NCI-H510A treated with DMSO at 0.1 percent for 48 hours (cell line): ENCODE data around the gene TBC1D22A.
"Not testable (repeated sequence)": the region's sequence is repeated elsewhere in the genome, so short reads cannot be mapped to it uniquely, and the experiment has no call there.

Experiments used
- DNase-seq: peaks from one replicate; lab custom pipeline; 2025; lab: John Stamatoyannopoulos, UW

TBC1D22A gene

DNA sequence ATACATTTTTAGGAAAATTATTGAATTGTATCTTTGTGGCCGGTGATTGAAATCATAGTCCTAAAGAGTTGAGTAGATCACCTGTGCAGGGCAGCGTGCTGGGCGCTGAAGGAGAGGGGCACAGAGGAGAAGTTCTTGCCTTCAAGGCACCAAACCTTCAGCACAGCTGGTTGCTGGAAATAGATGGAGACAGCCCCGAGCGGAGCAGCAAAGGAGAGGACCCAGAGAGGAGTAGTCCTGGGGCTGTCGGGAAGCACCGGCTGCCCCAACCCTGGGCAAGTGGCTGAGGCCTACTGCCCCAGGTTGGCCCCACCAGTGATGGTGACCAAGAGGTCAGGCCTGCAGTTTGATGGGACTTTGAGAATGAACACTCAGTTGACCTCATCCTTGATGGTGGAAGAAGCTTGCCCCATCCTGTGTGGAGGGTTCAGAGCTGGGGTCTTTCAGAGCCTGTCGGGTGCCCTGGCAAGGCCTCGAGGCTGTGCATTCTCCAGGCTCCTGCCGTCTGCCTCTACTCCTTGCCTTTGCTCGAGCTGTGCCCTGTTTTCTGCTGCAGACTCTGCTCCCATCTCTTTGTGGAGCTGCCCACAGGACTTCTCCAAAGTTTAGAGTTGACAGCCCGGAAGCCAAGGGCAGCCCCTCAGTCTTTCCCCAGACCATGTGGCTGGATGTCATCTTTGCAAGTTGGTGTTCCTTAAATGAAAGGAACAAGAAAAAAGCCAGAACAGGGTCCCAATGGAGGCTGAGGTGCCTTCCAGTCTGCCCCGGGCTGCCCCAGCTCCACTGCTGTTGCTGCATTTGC lies 285.1 kb downstream of the TBC1D22A start:
- DNase-seq = no peak

DNA sequence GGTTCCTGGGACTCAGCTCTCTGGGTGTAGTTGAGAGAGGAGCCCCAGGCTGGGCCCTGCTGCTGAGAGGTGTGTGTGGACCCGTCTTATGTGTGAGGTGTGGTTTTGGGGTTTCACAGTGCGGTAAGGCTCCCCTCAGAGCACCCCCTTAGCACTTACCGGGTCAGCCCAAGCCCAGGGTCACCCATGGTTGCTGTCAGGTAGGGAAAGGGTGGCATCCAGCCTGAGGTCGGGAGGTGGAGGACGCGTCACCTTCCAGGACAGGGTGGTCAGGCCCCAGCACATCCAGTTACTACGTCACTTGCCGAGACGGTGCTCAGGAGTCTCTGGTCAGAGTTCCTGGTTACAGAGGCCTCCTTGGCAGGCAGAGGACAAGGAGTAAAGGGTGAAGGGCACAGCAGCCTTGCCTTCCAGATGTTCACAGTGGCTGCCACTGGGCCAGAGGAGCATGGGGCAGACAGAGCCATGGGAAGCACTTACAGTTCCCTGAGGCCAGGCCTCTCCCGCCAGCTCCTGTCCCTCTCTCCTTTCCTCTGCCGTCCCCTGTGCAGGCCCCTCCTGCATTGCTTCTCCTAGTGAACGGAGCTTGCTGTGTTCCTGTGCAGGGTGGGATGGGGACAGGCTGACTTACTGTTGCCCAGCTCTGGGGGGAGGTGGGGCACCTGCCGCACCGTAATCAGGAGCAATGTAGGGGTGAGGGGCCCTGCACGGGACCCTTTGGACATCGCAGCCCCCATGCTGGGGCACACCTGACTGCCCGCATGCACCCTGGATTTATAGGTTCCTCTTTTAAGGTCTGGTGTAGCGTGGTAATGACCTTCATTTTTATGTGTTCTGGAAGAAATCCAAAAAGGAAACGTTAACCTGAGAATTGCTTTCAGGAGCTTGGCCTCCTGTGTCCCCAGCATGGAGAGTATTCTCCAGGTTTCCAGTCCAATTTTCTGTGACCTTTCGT lies 285.9 kb downstream of the TBC1D22A start:
- DNase-seq = no peak

DNA sequence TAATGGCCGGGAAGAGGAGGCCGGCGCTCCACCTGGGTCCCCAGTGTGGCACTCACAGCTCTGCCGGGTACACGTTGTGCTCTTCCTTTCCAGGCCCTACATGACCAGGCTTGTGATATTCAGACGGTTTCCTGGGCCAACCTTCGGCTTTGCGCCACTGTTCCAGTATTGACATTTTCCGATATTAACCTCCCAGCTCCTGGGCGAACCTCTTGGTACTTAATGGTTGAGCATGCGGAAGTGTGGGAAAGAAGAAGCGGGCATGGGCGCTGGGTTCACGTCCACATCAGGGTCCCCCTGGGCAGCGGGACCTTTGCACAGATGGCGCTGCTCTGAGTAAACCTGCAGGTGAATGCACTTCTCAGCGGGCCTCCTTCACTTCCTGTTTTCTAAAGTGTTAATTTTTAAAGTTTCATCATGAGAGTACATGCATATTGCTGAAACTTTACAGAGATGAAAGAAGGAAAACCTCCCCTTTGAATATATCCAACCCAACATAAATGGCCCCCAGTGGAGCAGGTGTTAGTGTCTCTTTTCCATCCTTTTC lies 286.7 kb downstream of the TBC1D22A start:
- DNase-seq = no peak

DNA sequence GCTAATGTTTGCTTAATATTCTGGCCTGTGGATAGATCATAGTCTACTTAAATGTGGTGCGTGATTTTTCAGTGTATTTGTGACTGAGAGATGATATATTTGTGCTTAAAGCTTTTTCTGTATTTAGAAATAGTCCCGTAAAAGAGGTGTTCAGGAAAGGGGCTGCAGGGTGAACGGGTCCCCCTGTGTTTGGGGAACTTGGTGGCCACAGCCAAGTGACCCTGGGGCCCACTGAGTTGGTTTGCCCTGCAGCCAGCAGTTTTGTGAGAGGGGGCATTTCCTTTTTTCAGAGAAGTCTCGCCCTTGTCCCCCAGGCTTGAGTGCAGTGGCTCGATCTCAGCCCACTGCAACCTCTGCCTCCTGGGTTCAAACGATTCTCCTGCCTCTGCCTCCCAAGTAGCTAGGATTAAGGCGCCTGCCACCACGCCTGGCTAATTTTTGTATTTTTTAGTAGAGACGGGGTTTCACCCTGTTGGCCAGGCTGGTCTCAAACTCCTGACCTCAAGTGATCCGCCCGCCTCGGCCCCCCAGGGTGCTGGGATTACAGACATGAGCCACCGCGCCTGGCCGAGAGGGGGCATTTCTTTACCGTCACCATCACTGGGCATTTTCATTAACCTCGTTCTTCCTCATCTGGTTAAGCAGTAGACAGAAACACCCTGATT lies 287.4 kb downstream of the TBC1D22A start:
- DNase-seq = not testable (repeated sequence)

DNA sequence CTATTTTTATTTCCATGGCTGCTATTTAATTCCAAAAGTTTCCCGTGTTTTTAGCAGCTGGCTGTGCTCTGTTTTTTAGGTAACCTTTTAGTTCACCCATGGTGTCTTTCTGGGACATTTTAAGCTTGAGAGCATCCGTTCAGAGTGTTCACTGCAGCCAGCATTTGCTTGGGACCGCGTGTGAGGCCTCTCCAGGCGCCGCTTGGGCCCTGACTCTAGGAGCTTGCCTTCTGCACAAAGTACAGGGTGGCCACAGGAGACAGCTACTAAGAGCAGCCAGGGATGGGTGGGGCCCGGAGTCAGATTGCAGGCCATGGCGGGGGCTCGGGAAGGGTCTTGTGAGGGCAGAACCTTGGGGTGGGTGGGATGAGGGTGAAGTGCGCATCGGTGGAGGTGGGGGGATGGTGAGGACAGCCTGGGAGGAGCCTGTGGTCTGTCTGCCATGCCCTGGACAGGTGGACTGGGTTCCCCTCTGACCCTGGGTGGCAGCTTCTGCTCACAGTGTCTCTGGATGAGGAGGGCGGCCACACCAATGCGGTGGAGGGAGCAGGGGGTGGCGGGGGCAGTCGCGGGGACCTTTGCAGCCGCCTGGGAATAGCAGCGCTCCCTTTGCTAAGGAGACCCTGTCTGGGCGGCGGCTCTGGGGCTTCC lies 288.1 kb downstream of the TBC1D22A start:
- DNase-seq = no peak

DNA sequence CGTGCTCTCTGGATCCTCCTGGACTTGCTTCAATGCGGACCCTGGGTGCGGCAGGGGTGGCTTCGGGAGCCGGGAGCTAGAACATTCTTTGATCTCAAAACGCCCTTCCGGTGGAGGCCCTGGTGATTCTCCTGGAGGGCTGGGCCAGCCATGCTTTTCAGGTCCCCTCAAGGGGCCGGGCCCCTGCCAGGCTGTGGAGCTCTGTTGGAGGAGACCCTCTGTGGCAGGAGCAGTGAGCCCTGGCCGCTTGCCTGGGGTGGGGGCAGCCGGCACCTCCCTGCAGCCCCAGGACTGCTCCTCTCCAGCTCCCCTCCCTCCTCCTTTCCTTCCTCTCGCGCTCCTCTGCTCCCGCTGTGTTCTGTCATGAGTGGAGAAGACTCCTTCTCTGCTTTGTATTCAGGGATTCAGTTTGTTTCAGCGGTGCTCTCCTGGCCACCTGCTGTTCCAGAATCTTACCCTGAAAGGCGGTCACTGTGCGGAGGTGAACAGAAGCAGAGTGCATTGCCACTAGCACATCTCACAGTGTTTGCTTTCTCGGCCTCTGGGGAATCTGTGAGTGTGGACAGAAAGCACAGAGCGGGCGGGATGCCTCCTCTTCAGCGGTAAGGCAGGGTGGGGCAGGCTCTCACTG lies 289.1 kb downstream of the TBC1D22A start:
- peak; percentile 15 for DNase-seq

DNA sequence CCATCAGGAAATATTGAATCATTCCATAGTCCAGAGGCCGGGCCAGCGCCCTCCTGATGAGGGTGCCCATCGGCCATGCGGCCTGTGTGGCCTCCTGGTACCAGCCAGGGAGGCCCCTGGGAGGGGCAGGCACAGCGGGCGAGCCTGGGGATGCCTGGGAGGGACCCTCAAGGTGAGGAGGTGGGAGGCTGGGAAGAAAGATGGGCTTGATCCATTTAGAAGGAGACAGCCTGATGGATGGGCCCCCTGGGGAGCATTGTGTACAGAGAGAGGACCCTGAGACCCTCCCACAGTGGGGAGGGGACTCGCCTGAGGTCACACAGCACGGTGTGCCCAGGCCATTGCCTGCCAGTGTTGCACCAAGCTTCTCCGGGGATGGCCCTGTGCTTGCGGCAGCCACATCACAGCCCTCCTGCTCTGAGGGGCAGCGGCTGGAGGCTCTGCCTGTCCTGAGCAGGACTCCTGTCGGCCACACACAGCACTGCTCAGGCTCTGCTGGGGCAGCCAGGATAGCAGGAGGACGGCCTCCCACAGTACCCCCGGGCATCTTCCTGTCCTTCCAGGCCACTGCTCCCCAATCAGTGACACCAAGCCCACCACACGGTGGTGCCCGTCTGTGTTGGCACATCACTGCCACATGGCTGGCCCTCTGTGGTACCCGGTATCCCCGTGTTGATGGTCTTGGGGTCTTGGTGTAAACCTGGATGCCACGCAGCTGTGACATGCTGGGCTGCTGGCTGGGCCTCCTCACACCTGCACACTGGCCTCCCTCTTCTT lies 290.0 kb downstream of the TBC1D22A start:
- DNase-seq = no peak

DNA sequence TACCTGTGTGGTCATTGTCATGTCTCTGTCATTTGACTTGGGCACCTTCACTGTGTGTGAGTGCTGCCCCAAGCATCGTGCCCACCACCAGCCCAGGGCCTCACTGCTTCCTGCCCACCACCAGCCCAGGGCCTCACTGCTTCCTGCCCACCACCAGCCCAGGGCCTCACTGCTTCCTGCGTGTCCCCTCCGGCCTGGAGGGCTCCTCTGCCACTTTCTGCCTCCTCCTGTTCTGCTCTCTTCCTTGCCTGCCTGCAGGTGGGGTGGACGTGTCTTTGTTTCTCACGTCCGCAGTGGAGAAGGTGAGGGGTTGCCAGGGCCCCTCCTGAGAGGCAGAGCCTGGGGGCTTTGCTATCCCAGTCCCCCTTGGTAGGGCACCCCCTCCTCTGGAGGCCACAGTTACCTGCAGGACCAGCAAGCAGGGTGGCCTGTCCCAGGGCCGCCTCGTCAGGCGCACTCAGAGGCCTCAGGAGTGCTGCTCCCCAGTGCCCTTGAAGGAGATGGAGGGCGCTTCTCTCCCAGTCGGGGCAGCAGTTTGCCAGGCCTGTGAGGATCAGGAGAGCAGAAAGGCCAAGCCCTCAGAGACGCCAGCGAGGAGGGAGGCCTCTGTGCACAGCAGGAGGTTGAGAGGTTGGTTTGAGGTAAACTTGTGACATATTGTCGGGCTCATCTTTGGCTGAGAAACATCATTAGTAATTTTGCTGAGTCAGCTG lies 290.7 kb downstream of the TBC1D22A start:
- no peak for DNase-seq

DNA sequence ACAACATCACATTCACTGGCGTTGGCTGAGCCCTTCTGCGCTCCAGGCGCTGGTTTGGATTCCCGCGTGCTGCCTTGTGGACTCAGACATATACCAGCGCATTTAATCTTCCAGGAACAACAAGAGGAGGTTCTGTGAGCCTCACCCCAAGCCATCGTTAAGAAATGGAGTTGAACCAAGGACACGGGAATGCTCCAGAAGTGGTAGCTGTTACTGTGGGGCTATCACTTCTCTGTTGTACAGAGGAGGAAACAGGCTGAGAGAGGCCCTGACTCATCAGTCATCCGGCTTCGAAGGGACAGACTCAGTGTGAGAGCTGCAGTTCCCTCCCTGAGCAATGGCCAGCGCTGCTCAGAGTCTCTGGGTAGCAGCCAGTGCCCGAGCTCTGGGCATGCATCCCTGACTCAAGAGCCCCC lies 291.3 kb downstream of the TBC1D22A start:
- DNase-seq = peak; percentile 50

DNA sequence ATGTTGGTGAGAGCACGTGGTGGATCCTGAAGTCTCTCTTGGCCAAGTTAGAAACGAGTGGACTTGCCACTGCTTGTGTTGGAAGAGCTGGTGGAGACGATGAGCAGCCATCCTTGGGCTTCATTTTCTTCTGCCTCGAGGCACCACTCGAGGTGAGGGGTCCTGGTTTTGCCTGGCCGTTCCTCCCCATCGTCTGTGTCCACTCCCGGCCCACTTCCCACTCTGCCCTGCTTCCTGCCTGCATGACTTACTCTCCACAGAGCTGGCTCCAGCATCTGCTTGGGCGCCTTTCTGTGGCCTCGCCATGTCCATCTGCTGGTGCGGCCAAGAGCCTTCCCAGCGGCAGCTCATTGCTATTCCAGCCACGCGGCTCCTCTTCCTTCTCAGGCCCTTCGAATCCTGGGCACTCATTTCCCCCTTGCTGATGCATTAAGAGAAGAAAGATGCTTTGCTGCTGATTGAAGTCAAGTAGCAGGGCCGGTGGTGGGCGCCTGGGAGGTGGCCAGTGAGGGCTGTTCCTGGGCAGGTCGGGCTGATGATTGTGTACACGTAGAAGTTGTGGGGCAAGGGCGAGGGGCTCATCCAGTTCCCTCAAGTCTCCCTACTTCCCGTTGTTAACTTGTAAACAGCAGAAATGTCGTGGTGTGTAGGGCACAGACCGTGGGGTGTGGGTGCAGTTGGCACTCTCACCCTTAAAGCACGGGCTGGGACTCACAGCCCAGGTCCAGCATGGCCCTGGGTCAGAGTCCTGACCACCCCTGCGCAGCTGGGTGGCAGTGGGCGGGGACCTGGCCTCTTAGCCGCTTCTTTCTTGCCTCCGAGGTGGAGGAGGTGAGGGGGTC lies 292.0 kb downstream of the TBC1D22A start:
- DNase-seq = no peak

DNA sequence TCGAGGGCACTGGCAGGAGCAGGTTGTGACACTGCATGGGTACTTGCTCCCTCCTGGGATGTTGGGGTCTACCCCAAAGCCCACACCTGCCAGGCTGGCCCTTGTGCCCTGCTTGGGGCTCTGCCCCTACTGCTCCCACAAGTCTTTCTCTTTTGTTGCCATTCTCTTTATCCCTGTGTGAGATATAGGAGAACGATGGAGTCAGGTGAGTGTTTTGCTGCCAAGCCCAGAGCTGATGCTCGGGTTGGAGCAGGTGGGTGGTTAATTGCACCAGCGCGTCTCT lies 292.6 kb downstream of the TBC1D22A start:
- no peak for DNase-seq

DNA sequence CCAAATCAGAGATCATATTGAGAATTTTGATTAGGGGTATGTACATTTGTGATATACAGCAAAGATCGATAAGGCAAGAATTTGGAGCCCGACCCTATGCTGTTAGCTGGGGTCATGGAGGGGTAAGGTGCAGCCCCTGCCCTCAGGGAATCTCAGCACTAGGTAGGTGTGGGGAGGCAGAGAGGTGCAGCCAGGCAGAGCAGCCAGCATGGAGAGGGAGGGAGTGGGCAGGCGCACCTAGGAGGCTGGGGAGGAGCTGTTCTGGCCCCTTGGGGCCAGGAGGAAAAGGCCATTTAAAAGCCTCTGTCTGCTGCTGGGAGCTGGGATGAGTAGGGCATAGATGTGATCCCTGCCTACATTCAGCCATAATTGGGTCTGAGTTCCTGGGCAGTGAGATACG lies 293.0 kb downstream of the TBC1D22A start:
- DNase-seq = no peak

DNA sequence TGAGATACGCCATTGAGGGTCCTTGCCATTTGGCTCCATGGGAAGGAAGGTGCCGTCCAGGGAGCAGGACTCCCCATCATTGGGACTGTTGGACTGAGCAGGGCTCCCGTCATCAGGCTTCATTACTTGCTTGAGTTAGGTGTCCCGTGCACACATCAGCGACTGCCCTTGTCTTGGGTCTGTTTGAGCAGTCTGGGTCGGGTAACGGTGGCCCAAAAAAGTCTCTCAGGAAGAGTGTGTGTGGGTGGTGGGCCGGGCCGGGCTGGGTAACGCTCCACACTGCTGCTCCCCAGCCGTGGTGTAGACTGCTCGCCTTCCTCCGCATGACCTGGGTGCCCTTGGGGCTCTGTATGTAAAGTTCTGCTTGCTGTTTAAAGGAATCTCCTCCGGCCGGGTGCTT lies 293.5 kb downstream of the TBC1D22A start:
- no peak for DNase-seq

DNA sequence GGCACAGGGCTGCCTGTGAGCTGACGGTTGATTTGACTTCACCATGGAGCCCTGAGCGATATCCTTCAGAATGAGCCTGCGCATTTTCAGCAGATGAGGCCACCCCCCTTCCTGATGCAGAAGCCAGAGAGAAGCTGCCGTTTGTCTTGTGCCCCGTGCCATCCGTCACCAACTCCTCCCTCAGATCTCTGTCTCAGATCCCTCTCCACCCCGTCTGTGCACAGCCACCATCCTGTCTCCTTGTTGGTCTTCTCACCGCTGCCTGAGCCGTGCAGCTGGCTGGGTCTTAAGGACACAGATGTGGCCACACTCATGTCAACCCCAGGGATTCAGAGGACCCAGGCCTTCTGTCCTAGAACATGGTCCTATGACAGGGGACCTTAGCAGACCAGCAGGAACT lies 293.9 kb downstream of the TBC1D22A start:
- no peak for DNase-seq

DNA sequence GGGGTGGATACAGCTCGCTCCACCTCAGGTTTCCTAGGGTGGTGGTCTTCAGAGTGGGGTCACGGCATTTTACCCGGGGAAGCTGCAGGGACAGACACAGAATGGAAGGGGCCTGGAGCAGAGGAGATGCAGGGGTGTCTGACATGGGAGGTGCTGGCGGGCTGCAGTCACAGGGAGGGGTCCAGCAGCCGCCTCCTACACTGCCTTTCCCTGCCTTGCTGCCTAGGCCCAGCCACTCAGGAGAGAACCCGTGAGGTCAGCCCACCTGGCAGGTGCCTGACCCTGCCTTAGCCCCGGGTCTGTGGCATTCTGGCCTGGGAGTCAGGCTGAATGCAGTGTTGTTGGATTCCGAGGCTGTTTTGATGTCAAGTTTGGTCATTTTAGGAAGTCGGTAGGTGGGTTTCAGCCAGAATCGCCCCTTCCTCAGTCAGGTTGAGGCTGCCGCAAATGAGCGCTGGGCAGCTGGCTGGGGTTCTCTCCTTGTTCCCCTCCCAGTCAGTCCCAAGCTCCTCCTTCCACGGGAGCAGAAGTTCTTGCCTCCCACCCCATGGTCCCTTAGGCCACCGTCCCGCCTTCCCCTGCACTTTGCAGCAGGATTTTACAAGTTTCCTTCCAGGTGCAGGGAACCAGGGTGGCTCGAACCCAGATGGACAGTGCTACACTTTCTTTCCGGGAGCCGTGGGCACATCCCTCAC lies 294.5 kb downstream of the TBC1D22A start:
- no peak for DNase-seq

DNA sequence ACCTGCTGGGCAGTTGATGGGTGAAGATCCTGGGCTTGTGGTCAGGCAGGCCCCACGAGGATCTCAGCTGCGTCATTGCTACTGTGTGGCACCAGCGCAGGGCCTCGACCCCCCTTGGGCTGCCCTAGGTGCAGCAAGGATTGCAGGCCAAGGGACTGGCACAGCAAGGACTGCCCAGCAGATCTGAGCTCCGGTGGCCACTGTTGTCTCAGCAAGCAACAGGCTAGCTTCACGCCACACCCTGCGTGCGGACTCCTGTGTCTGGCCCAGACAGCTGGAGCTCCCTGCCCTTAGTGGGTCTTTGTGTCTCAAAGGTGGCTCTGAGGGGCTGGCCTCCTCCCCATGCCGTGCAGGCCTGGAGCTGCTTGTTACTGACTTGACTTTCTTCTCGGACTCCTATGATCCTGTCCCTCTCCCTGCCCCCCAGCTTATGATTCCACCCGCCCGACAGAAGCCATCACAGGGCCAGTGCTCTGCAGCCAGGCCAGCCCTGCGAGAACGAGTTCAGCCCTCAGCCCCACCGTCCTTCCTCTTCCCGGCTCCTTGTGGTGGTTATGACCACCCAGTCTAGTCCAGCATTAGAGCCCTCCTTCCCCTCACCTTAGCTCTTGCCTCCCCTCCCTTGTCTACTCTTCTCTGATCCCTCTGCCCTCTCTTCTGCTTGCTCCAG lies 295.6 kb downstream of the TBC1D22A start:
- DNase-seq = no peak

DNA sequence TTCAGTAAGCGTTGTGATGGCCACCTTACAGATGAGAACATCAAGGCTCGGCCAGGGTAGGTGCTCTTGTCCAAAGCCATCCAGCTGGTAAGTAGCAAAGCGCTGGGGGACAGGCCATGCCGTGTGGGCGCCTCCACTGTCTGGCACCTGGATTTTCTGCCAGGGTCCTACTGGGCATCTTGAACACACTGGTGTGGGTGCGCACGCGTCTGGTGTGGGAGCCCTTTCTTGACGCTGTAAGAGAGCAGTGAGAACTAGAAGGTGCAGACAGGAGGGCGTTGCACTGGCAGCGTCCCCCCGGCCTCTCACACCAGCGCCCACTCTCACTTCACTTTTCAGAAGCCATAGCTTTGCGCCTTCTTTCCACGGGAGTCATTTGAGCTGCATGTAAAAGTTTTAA lies 296.6 kb downstream of the TBC1D22A start:
- DNase-seq = no peak

DNA sequence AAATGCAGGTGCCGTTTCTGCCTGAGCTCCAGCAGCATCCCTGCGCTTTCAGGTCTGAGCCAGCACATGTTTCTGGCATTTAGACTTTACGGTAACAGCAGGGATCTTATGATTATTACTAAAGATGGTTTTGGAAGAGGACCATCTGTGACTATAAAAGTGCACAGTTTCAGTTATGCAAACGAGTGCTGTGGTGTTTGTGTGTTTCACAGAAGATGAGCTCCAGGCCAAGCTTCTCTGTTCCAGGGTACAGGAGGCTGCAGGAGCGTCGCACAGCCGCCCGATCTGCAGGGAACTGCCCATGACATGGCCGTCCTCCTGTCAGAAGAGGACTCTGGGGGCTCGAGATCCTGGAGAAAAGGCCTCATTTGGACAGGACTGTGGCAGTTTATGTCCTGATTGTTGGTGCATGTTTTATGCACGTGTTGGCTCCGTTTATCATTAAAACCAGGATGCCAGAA lies 297.3 kb downstream of the TBC1D22A start:
- DNase-seq = no peak
